ENCODE results near the gene SLC5A1. TPM values are rescaled to one million over a fixed set of nuclear protein-coding genes. Genes with fewer than 3 reads are reported as not detected.

The SLC5A1 gene
- polyA plus RNA-seq, 3 donors = not detected

GRCh38 chr22:32052936-32053791 is 10.1 kb downstream of the SLC5A1 start:
- Histone ChIP-seq H3K4me1 (ENCODE audit: control insufficient read depth in 1 of 2, insufficient read depth in 2 of 2, low read length in 2 of 2) (peaks cover 15 to 29% of the 10 kb centered on the region in 2 donors), H3K27ac (ENCODE audit: low read depth in 1 of 2, low read length in 2 of 2) (no peak overlapping the region), H2AFZ (ENCODE audit: insufficient read depth, low read depth, low read length, poor library complexity, severe bottlenecking) (no peak overlapping the region), H3K4me3 (replicated peaks in 1 of 3; ENCODE audit: low read depth in 2 of 3, low read length in 3 of 3) (peak overlapping the region in 1 of 3 experiments; percentile 10), H3K9me3 (replicated peaks in 1 of 2; ENCODE audit: control insufficient read depth in 1 of 2, insufficient read depth in 1 of 2, low read length in 2 of 2) (no peaks in the 10 kb centered on the region), H3K9ac (ENCODE audit: insufficient read depth, low read length, poor library complexity, severe bottlenecking) (no peak overlapping the region), H3K36me3 (replicated peaks in 1 of 2; ENCODE audit: control insufficient read depth in 1 of 2, insufficient read depth in 2 of 2, low read length in 2 of 2) (no peaks in the 10 kb centered on the region), H4K20me1 (ENCODE audit: insufficient read depth, low read length) (no peaks in the 10 kb centered on the region), H3K27me3 (ENCODE audit: control insufficient read depth in 2 of 2, insufficient read depth in 2 of 2, low read length in 2 of 2) (no peaks in the 10 kb centered on the region), H3K4me2 (replicated peaks; ENCODE audit: extremely low read depth, low read length, poor library complexity, severe bottlenecking) (no peak overlapping the region), H3K79me2 (ENCODE audit: insufficient read depth, low read length) (no peaks in the 10 kb centered on the region)
- DNase-seq = peak in 2 of 3 donors; percentile 1 to 23
- WGBS (ENCODE audit: insufficient coverage) = no CpG with 5 or more reads among the region's 5 CpGs
- intact Hi-C loops (cut with micrococcal nuclease) = no loop called here
- TF ChIP-seq CTCF (IDR thresholded peaks at IDR 0.05) = no peak
- H3K4me3 Mint-ChIP-seq = no peak overlapping the region
- H3K27me3 Mint-ChIP-seq (ENCODE audit: low read depth in 3 of 3) = peaks cover 3 to 10% (median 7%) of the 10 kb centered on the region in 3 donors
- H3K9me3 Mint-ChIP-seq = no peaks in the 10 kb centered on the region
- H3K27ac Mint-ChIP-seq = peak overlapping the region in 3 of 7 donors; percentile 27 to 73 (median 52)
- H3K36me3 Mint-ChIP-seq = no peaks in the 10 kb centered on the region
- H3K4me1 Mint-ChIP-seq = peaks cover 25% of the 10 kb centered on the region

- Mint-ChIP-seq H3K27ac (no peak overlapping the region), H3K36me3 (no peaks in the 10 kb centered on the region), H3K27me3 (ENCODE audit: low read depth in 3 of 3) (peaks cover 0 to 10% (median 9%) of the 10 kb centered on the region in 3 donors), H3K9me3 (no peaks in the 10 kb centered on the region), H3K4me3 (no peak overlapping the region), H3K4me1 (peaks cover 25% of the 10 kb centered on the region)
- DNase-seq = no peak
- Histone ChIP-seq H3K9me3 (replicated peaks in 1 of 2; ENCODE audit: control insufficient read depth in 1 of 2, insufficient read depth in 1 of 2, low read length in 2 of 2) (no peaks in the 10 kb centered on the region), H3K27me3 (ENCODE audit: control insufficient read depth in 2 of 2, insufficient read depth in 2 of 2, low read length in 2 of 2) (peaks cover 0 to 2% of the 10 kb centered on the region in 2 donors), H3K79me2 (ENCODE audit: insufficient read depth, low read length) (no peaks in the 10 kb centered on the region), H3K4me1 (ENCODE audit: control insufficient read depth in 1 of 2, insufficient read depth in 2 of 2, low read length in 2 of 2) (peaks cover 15 to 28% of the 10 kb centered on the region in 2 donors), H3K27ac (ENCODE audit: low read depth in 1 of 2, low read length in 2 of 2) (no peak overlapping the region), H3K4me2 (replicated peaks; ENCODE audit: extremely low read depth, low read length, poor library complexity, severe bottlenecking) (no peak overlapping the region), H3K4me3 (replicated peaks in 1 of 3; ENCODE audit: low read depth in 2 of 3, low read length in 3 of 3) (no peak overlapping the region), H2AFZ (ENCODE audit: insufficient read depth, low read depth, low read length, poor library complexity, severe bottlenecking) (no peak overlapping the region), H4K20me1 (ENCODE audit: insufficient read depth, low read length) (no peaks in the 10 kb centered on the region), H3K36me3 (replicated peaks in 1 of 2; ENCODE audit: control insufficient read depth in 1 of 2, insufficient read depth in 2 of 2, low read length in 2 of 2) (no peaks in the 10 kb centered on the region), H3K9ac (ENCODE audit: insufficient read depth, low read length, poor library complexity, severe bottlenecking) (no peak overlapping the region)
- intact Hi-C loops (cut with micrococcal nuclease) = no loop called here
- TF ChIP-seq CTCF (IDR thresholded peaks at IDR 0.05) = no peak
- 100% methylated on average over 1 of the region's 2 CpGs for WGBS (ENCODE audit: insufficient coverage)
These were observed 12.0 kb downstream of the SLC5A1 start for GRCh38 chr22:32055069-32055468.

All from CD14-positive monocyte (primary cell).